ENCODE results near the gene POC1B. TPM values are rescaled to one million over a fixed set of nuclear protein-coding genes. Genes with fewer than 3 reads are reported as not detected.
A peak's percentile ranks its signal among the peaks of the same experiment; 100 is the strongest.

Gene POC1B
- total and polyA plus RNA-seq, 5 donors from 2014 or later, result 22.1 to 38.0 (median 33.0) TPM

DNA sequence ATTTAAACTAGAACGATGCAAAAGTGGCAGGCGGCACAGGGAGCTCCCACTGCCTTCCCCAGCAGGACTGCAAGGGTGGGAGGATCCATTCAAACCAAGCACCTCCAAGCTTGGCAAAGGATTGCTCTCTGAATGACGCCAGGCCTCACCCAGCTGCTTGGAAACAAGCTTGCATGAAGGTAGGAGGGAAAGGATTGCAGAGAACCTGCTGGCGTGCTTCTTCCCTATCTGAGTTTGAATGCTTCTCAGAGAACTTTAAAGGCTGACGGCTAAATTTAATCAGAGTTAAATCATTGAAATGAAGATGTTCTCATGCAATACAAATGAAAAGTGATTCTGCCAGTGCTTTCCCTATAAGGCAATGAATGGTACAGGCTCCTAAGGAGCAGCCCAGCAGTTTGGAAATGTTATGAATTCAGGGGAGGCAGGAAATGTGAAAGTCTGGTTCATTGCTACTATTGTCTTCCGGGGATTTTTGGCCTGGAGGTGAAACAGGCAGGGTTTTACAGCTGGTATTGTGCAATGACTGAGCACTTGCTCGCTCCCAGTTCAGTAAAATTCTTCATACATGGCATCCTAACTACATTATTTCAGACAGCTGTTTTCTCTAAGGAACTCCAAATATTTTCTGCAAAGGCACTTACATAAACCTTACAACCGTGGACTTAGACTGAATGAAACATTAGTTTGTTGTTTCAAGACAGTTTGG, 141.6 kb downstream of the POC1B start:
- no peaks in the 10 kb centered on the region for H3K36me3 ChIP-seq (ENCODE audit: control insufficient read depth, insufficient read depth, low read length)
- H3K4me1 Mint-ChIP-seq, result peaks cover 5 to 33% (median 9%) of the 10 kb centered on the region in 4 donors
- no peaks in the 10 kb centered on the region for H3K36me3 Mint-ChIP-seq
- no peak overlapping the region for H3K27ac ChIP-seq (ENCODE audit: insufficient read depth, low read length, poor library complexity, severe bottlenecking)
- no peaks in the 10 kb centered on the region for H3K4me1 ChIP-seq (ENCODE audit: control insufficient read depth, insufficient read depth, low read length, poor library complexity, severe bottlenecking)
- H3K9me3 Mint-ChIP-seq, result no peaks in the 10 kb centered on the region
- DNase-seq (no peak), ATAC-seq (ENCODE audit: low read depth in 2 of 2) (no peak)
- no peak overlapping the region for H3K4me3 Mint-ChIP-seq
- no peak overlapping the region for H3K4me3 ChIP-seq (ENCODE audit: low read depth, low read length)
- no peaks in the 10 kb centered on the region for H3K9me3 ChIP-seq (ENCODE audit: control insufficient read depth in 2 of 2, low read length in 2 of 2)
- no peak overlapping the region for H3K27ac Mint-ChIP-seq
- no peaks in the 10 kb centered on the region for H3K27me3 Mint-ChIP-seq
- H3K27me3 ChIP-seq (ENCODE audit: control insufficient read depth, insufficient read depth, low read length), result no peaks in the 10 kb centered on the region

DNA sequence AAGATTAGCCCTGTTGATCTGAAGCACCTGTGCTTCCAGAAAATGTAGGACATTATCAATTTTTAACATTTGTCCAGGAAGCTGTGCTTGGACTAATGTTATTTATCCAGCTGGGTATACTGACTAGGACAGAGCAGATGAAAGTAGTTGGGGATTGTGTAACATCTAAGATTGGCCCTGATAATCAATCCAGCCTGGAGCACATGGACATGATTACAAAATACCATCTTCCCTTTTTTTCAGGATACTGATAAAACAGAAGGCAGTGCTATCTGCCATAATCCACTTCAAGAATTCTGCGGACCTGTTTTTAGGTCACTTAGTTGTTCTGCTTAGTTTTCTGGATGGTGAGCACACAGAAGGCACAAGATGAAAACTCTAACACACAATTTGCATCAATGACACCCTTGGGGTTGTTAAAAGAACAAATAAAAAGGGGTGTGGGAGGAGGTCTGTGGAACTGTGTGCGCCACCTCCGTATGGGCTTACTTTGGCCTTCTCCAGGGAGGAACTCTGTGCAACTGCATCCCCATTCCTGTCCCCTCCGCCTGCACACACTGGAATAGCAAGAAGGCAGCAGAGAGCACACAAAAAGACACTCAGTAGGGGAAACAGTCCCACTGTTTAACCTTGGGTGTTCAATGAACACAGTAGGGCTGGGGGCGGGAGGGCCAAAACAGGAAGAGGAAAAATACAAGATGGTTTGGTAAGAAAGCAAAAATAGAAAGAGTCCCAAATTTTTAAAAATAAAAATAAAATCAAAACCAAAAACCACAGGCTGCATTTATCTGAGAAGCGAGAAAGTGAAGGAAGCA, 142.4 kb downstream of the POC1B start:
- Histone ChIP-seq H3K36me3 (ENCODE audit: control insufficient read depth, insufficient read depth, low read length) (no peaks in the 10 kb centered on the region), H3K27ac (ENCODE audit: insufficient read depth, low read length, poor library complexity, severe bottlenecking) (no peak overlapping the region), H3K4me3 (ENCODE audit: low read depth, low read length) (no peak overlapping the region), H3K4me1 (ENCODE audit: control insufficient read depth, insufficient read depth, low read length, poor library complexity, severe bottlenecking) (no peaks in the 10 kb centered on the region), H3K9me3 (ENCODE audit: control insufficient read depth in 2 of 2, low read length in 2 of 2) (no peaks in the 10 kb centered on the region), H3K27me3 (ENCODE audit: control insufficient read depth, insufficient read depth, low read length) (no peaks in the 10 kb centered on the region)
- H3K4me1 Mint-ChIP-seq, result peaks cover 5 to 33% (median 9%) of the 10 kb centered on the region in 4 donors
- H3K36me3 Mint-ChIP-seq, result no peaks in the 10 kb centered on the region
- ATAC-seq (ENCODE audit: low read depth in 2 of 2) (no peak), DNase-seq (no peak)
- H3K27me3 Mint-ChIP-seq, result no peaks in the 10 kb centered on the region
- H3K4me3 Mint-ChIP-seq, result no peak overlapping the region
- no peak overlapping the region for H3K27ac Mint-ChIP-seq
- H3K9me3 Mint-ChIP-seq, result no peaks in the 10 kb centered on the region

DNA sequence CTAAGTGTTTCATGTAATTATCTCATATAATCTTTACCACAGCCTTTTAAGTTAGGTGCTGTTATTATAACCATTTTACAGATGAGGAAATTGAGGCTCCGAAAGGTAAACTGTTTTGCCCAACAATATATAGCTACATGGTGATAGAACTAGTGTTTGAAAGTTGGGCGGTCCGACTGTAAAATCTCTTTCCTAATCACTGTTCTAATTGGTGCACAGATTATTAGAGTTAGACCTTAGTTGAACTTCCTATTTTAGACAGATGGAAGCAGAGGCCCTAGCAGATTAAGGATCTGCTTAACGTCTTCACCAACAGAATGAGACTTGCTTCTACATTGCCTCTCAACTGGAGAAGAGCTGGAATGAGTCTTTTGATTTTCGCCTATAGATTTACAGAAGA, 143.5 kb downstream of the POC1B start:
- H3K4me3 ChIP-seq (ENCODE audit: low read depth, low read length), result no peak overlapping the region
- ATAC-seq (ENCODE audit: low read depth in 2 of 2) (no peak), DNase-seq (no peak)
- no peaks in the 10 kb centered on the region for H3K27me3 ChIP-seq (ENCODE audit: control insufficient read depth, insufficient read depth, low read length)
- H3K9me3 ChIP-seq (ENCODE audit: control insufficient read depth in 2 of 2, low read length in 2 of 2), result no peaks in the 10 kb centered on the region
- no peaks in the 10 kb centered on the region for H3K36me3 ChIP-seq (ENCODE audit: control insufficient read depth, insufficient read depth, low read length)
- no peaks in the 10 kb centered on the region for H3K4me1 ChIP-seq (ENCODE audit: control insufficient read depth, insufficient read depth, low read length, poor library complexity, severe bottlenecking)
- Mint-ChIP-seq H3K9me3 (no peaks in the 10 kb centered on the region), H3K27me3 (no peaks in the 10 kb centered on the region), H3K4me3 (peak overlapping the region in 1 of 4 donors; percentile 32), H3K27ac (no peak overlapping the region), H3K4me1 (peaks cover 5 to 33% (median 11%) of the 10 kb centered on the region in 4 donors), H3K36me3 (no peaks in the 10 kb centered on the region)
- no peak overlapping the region for H3K27ac ChIP-seq (ENCODE audit: insufficient read depth, low read length, poor library complexity, severe bottlenecking)

DNA sequence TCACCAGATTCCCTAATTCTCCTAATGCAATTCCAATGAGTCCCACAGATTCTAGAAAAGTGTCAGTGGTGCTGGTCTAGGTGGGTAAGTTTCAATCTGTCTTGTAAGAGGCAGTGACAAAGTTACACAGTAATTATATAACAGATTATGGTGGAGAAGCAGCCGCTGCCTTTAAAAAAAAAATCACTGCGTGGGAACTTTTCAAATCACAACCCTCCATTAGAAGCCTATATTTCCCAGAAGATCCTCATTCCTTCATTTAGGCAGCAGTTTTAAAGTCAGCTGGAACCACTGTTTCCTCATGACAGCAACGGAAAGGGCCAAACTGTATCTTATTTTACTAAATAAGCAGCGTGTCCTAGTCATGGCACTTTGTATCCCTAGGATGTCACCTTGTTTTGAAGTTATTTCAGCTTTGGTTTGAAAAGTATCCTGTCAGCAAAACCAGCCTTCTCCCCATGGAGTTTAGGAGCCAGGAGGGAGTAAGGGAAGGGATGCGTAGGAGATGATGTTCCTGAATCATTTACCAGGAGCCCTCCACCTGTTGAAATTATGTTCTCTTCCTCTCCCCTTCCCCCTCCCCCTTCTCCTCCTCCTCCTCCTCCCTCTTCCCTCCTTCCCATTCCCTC, 145.9 kb downstream of the POC1B start:
- ATAC-seq (ENCODE audit: low read depth in 2 of 2), result no peak
- no peak overlapping the region for H3K4me3 ChIP-seq (ENCODE audit: low read depth, low read length)

DNA sequence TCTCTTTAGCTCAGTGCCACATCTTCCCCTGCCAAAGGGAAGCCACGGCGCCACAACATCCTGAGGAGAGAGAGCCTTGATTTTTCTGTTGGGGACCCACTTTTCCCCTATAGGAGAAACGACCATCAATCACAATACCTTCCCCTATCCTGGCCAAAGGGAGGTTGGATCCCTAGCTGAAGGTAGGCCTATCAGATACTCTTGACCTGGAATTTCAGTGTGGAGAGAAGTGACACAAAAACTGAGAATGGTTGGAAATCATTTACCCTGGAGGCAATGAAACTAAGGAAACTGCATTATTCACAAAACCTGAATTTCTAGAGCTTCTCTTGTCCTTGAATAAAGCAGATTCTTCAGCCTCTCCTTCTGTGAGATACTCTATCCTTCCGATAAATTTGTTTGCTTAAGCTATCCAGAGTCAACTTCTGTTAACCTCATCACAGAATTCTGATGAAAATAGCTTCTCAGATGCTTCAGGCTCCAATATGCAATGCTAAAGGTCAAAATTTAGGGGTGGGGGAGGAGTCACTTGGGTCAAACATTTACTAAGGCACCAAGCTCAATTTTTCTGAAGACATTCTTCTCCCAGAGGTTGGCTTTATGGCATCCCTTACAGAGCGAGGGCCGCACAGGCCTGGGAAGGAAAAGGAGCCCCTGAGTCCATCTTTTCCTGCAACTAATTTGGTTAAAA, 146.6 kb downstream of the POC1B start:
- H3K27me3 ChIP-seq (ENCODE audit: control insufficient read depth, insufficient read depth, low read length), result no peaks in the 10 kb centered on the region
- no peaks in the 10 kb centered on the region for H3K36me3 Mint-ChIP-seq
- H3K27ac Mint-ChIP-seq, result no peak overlapping the region
- H3K27me3 Mint-ChIP-seq, result no peaks in the 10 kb centered on the region
- ATAC-seq (ENCODE audit: low read depth in 2 of 2) (no peak), DNase-seq (no peak)
- peaks cover 10 to 28% (median 13%) of the 10 kb centered on the region in 4 donors for H3K4me1 Mint-ChIP-seq
- no peaks in the 10 kb centered on the region for H3K4me1 ChIP-seq (ENCODE audit: control insufficient read depth, insufficient read depth, low read length, poor library complexity, severe bottlenecking)
- H3K27ac ChIP-seq (ENCODE audit: insufficient read depth, low read length, poor library complexity, severe bottlenecking), result no peak overlapping the region
- no peak overlapping the region for H3K4me3 Mint-ChIP-seq
- H3K36me3 ChIP-seq (ENCODE audit: control insufficient read depth, insufficient read depth, low read length), result no peaks in the 10 kb centered on the region
- H3K9me3 Mint-ChIP-seq, result no peaks in the 10 kb centered on the region
- H3K4me3 ChIP-seq (ENCODE audit: low read depth, low read length), result no peak overlapping the region
- no peaks in the 10 kb centered on the region for H3K9me3 ChIP-seq (ENCODE audit: control insufficient read depth in 2 of 2, low read length in 2 of 2)

More for the DNA sequence above, 145.9 kb downstream of the POC1B start:
- Mint-ChIP-seq H3K27ac (no peak overlapping the region), H3K4me1 (peaks cover 10 to 33% (median 13%) of the 10 kb centered on the region in 4 donors), H3K4me3 (no peak overlapping the region), H3K9me3 (no peaks in the 10 kb centered on the region), H3K27me3 (no peaks in the 10 kb centered on the region), H3K36me3 (no peaks in the 10 kb centered on the region)
- no peaks in the 10 kb centered on the region for H3K4me1 ChIP-seq (ENCODE audit: control insufficient read depth, insufficient read depth, low read length, poor library complexity, severe bottlenecking)
- no peak for DNase-seq
- H3K27me3 ChIP-seq (ENCODE audit: control insufficient read depth, insufficient read depth, low read length), result no peaks in the 10 kb centered on the region
- no peaks in the 10 kb centered on the region for H3K9me3 ChIP-seq (ENCODE audit: control insufficient read depth in 2 of 2, low read length in 2 of 2)
- H3K27ac ChIP-seq (ENCODE audit: insufficient read depth, low read length, poor library complexity, severe bottlenecking), result no peak overlapping the region
- no peaks in the 10 kb centered on the region for H3K36me3 ChIP-seq (ENCODE audit: control insufficient read depth, insufficient read depth, low read length)

DNA sequence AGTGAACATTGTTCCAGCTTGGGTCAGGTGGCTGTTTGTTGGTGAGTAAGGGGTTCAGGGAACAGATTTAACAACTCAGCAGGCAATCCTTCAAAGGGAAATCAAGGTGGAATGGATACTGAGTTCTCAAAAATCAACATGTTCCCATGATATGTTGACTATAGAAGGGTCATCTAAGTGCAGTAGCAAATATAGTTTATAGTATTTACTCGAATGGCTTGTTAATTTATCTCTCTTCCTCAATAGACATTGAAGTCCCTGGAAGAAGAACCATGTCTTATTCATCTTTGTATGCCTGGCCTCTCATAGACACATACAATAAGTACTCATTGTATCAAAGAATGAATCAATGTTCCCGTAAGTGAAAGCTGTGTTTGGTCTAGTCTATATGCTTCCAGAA, 149.0 kb downstream of the POC1B start:
- Histone ChIP-seq H3K4me3 (ENCODE audit: low read depth, low read length) (no peak overlapping the region), H3K27ac (ENCODE audit: insufficient read depth, low read length, poor library complexity, severe bottlenecking) (no peak overlapping the region), H3K36me3 (ENCODE audit: control insufficient read depth, insufficient read depth, low read length) (no peaks in the 10 kb centered on the region), H3K9me3 (ENCODE audit: control insufficient read depth in 2 of 2, low read length in 2 of 2) (no peaks in the 10 kb centered on the region), H3K27me3 (ENCODE audit: control insufficient read depth, insufficient read depth, low read length) (no peaks in the 10 kb centered on the region), H3K4me1 (ENCODE audit: control insufficient read depth, insufficient read depth, low read length, poor library complexity, severe bottlenecking) (no peaks in the 10 kb centered on the region)
- peaks cover 3 to 8% (median 5%) of the 10 kb centered on the region in 4 donors for H3K4me1 Mint-ChIP-seq
- H3K27ac Mint-ChIP-seq, result no peak overlapping the region
- no peak for ATAC-seq (ENCODE audit: low read depth in 2 of 2)
- no peaks in the 10 kb centered on the region for H3K9me3 Mint-ChIP-seq
- H3K4me3 Mint-ChIP-seq, result no peak overlapping the region
- no peak for DNase-seq
- H3K27me3 Mint-ChIP-seq, result no peaks in the 10 kb centered on the region
- H3K36me3 Mint-ChIP-seq, result no peaks in the 10 kb centered on the region

DNA sequence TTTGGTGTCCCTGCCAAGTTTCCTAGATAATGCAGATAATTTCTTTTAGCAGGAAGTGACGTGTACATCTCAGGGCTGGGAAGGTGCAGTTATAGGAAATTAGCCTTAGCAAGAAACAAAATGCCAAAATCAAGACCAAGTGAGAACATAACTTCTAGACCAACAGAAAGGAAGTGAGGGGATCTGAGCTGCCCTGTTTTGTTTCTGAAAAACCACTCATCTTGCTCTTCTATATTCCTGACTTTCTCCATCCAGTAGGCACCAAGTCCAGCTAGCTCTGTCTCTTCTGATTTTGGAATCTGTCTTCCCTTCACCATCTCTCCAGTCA, 149.7 kb downstream of the POC1B start:
- Histone ChIP-seq H3K27ac (ENCODE audit: insufficient read depth, low read length, poor library complexity, severe bottlenecking) (no peak overlapping the region), H3K9me3 (ENCODE audit: control insufficient read depth in 2 of 2, low read length in 2 of 2) (no peaks in the 10 kb centered on the region), H3K27me3 (ENCODE audit: control insufficient read depth, insufficient read depth, low read length) (no peaks in the 10 kb centered on the region), H3K4me1 (ENCODE audit: control insufficient read depth, insufficient read depth, low read length, poor library complexity, severe bottlenecking) (no peaks in the 10 kb centered on the region), H3K4me3 (ENCODE audit: low read depth, low read length) (no peak overlapping the region), H3K36me3 (ENCODE audit: control insufficient read depth, insufficient read depth, low read length) (no peaks in the 10 kb centered on the region)
- H3K27me3 Mint-ChIP-seq, result no peaks in the 10 kb centered on the region
- H3K9me3 Mint-ChIP-seq, result no peaks in the 10 kb centered on the region
- no peak overlapping the region for H3K27ac Mint-ChIP-seq
- no peak overlapping the region for H3K4me3 Mint-ChIP-seq
- H3K4me1 Mint-ChIP-seq, result peaks cover 2 to 9% (median 4%) of the 10 kb centered on the region in 4 donors
- DNase-seq (no peak), ATAC-seq (ENCODE audit: low read depth in 2 of 2) (no peak)
- no peaks in the 10 kb centered on the region for H3K36me3 Mint-ChIP-seq

Measured in CD4-positive, CD25-positive, alpha-beta regulatory T cell (primary cell).